Mesenchymal stem cell (in vitro differentiated cells and primary cell): ENCODE data around the gene TSSK2.

ENCODE experiments used
- DNase-seq: peaks from one replicate; pipeline ENCODE4 v3.0.0-alpha.2; 2013
- H2AFZ ChIP-seq: one replicate; pipeline ENCODE4 v1.6.1; 2013; ENCODE audit warnings: low read depth, mild to moderate bottlenecking, control low read depth, inconsistent platforms, low read length, moderate library complexity
- H2AK5ac ChIP-seq: 2 replicates; pipeline ENCODE4 v1.6.1; 2013; ENCODE audit warnings: low read length, moderate library complexity, mild to moderate bottlenecking, inconsistent platforms; ENCODE audit not compliant: severe bottlenecking
- H2BK120ac ChIP-seq: one replicate; pipeline ENCODE4 v1.6.1; 2013; ENCODE audit warnings: low read depth, mild to moderate bottlenecking, inconsistent platforms, low read length, moderate library complexity
- H2BK12ac ChIP-seq, 2 experiments: one replicate each; pipeline ENCODE4 v1.6.1; 2013; ENCODE audit warnings: inconsistent platforms in 2 of 2, low read length in 2 of 2, mild to moderate bottlenecking in 2 of 2, moderate library complexity in 2 of 2, control low read depth in 1 of 2
- H2BK15ac ChIP-seq: one replicate; pipeline ENCODE4 v1.6.1; 2013; ENCODE audit warnings: mild to moderate bottlenecking, low read depth, inconsistent platforms; ENCODE audit not compliant: poor library complexity, severe bottlenecking
- H2BK5ac ChIP-seq: 2 replicates; pipeline ENCODE4 v1.6.1; 2013; ENCODE audit warnings: low read depth, mild to moderate bottlenecking, low read length, control low read depth, inconsistent platforms; ENCODE audit not compliant: poor library complexity, severe bottlenecking
- H3K14ac ChIP-seq, 2 experiments: one replicate each; pipeline ENCODE4 v1.6.1; 2013; ENCODE audit warnings: inconsistent platforms in 2 of 2, low read length in 2 of 2, control low read depth in 1 of 2, mild to moderate bottlenecking in 1 of 2, moderate library complexity in 1 of 2
- H3K18ac ChIP-seq, 2 experiments: one replicate each; pipeline ENCODE4 v1.6.1; 2013; ENCODE audit warnings: inconsistent platforms in 2 of 2, low read length in 2 of 2, control low read depth in 1 of 2, low read depth in 1 of 2, mild to moderate bottlenecking in 1 of 2
- H3K23ac ChIP-seq, 2 experiments: one replicate each; pipeline ENCODE4 v1.6.1; 2013; ENCODE audit warnings: inconsistent platforms in 2 of 2, low read length in 2 of 2, mild to moderate bottlenecking in 2 of 2, moderate library complexity in 2 of 2, control low read depth in 1 of 2
- H3K27ac ChIP-seq: 2 replicates; pipeline ENCODE4 v1.5.1; 2013; ENCODE audit warnings: mild to moderate bottlenecking, moderate library complexity, low read length, control low read depth, inconsistent platforms; ENCODE audit not compliant: poor library complexity, severe bottlenecking
- H3K27me3 ChIP-seq, 2 experiments: 2 replicates each; pipeline versions ENCODE4 v1.6.1 to v1.7.0; 2013; ENCODE audit warnings: low read length in 2 of 2, mild to moderate bottlenecking in 2 of 2, moderate library complexity in 2 of 2, control low read depth in 1 of 2, inconsistent platforms in 1 of 2; ENCODE audit not compliant: control insufficient read depth in 1 of 2, insufficient read depth in 1 of 2
- H3K36me3 ChIP-seq, 2 experiments: 2 replicates each; pipeline versions ENCODE4 v1.6.1 to v1.7.0; 2013; ENCODE audit warnings: low read length in 2 of 2, control low read depth in 1 of 2, inconsistent platforms in 1 of 2, low read depth in 1 of 2, mild to moderate bottlenecking in 1 of 2; ENCODE audit not compliant: insufficient read depth in 2 of 2, control insufficient read depth in 1 of 2
- H3K4ac ChIP-seq, 2 experiments: one replicate each; pipeline ENCODE4 v1.6.1; 2013; ENCODE audit warnings: inconsistent platforms in 2 of 2, low read length in 2 of 2, mild to moderate bottlenecking in 2 of 2, moderate library complexity in 2 of 2, control low read depth in 1 of 2, low read depth in 1 of 2
- H3K4me1 ChIP-seq: 2 replicates; pipeline ENCODE4 v1.6.1; 2013; ENCODE audit warnings: low read depth, low read length, control low read depth; ENCODE audit not compliant: control insufficient read depth, insufficient read depth
- H3K4me2 ChIP-seq: 2 replicates; pipeline ENCODE4 v1.6.1; 2013; ENCODE audit warnings: low read length, mild to moderate bottlenecking, inconsistent platforms; ENCODE audit not compliant: poor library complexity, severe bottlenecking
- H3K4me3 ChIP-seq, 2 experiments: 2 replicates each; pipeline versions ENCODE4 v1.5.1 to v1.7.0; 2013; ENCODE audit warnings: low read length in 2 of 2, mild to moderate bottlenecking in 2 of 2, control low read depth in 1 of 2, low read depth in 1 of 2; ENCODE audit not compliant: insufficient read depth in 1 of 2
- H3K79me1 ChIP-seq: replicated peaks from 2 replicates; pipeline ENCODE4 v1.6.1; 2013; ENCODE audit warnings: mild to moderate bottlenecking, control low read depth, low read length, inconsistent platforms; ENCODE audit not compliant: poor library complexity, severe bottlenecking
- H3K9ac ChIP-seq: 2 replicates; pipeline ENCODE4 v1.7.0; 2013; ENCODE audit warnings: mild to moderate bottlenecking, low read length, moderate library complexity
- H3K9me3 ChIP-seq: 2 replicates; pipeline ENCODE4 v1.7.0; 2013; ENCODE audit warnings: mild to moderate bottlenecking, low read length; ENCODE audit not compliant: control insufficient read depth
- H4K8ac ChIP-seq: one replicate; pipeline ENCODE4 v1.6.1; 2013; ENCODE audit warnings: inconsistent platforms, mild to moderate bottlenecking, low read length, moderate library complexity
- H4K91ac ChIP-seq: one replicate; pipeline ENCODE4 v1.6.1; 2013; ENCODE audit warnings: mild to moderate bottlenecking, low read length, inconsistent platforms
- WGBS: methylation state at CpG from one replicate; pipeline ENCODE4 v1.1.7; 2013; ENCODE audit warnings: mixed read lengths; 5-methylcytosine and 5-hydroxymethylcytosine counted together

Gene TSSK2

DNA sequence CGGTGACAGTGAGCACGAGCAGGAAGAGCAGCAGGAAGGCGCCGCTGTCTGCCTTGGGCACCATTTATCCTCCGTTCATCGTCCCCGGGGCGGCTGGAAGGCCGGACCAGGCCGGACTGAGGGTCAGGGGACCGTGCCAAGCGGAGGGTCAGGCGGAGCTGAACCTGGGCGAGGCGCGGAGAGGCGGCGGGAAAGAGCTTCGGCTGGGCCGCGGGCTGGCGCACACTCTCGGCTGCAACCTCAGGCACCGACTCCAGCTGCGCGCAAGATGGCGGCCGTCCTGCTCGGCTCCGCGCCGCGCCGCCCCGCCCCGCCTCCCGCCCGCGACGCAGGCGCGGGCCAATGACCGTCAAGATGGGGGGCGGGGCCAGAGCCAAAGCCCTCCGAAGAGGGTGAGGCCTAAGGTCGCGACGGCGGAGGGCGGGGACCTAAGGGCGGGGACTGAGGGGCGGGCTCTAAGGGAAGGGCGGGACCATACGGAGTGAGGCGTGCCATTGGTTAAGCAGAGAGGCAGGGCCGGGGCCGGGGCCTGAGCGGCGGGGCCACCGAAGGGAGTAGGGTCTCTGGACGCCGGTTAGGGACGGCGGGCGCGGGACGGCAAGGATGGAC is 8.9 kb upstream of the TSSK2 start, which contains the start of gene DGCR2:
Gene DGCR2, minus strand, starts transcription at position 270 of the 609 bp plus-strand sequence. Its CDS starts 206 bp downstream, at position 64.
- Histone ChIP-seq H3K27ac (peak within 1 kb of the TSS; percentile 60), H2BK12ac (peak within 1 kb of the TSS in 1 of 2 experiments; percentile 39), H2BK5ac (peak within 1 kb of the TSS; percentile 48), H3K23ac (peak within 1 kb of the TSS in 1 of 2 experiments; percentile 99), H3K4me2 (peak within 1 kb of the TSS; percentile 96), H4K8ac (peak within 1 kb of the TSS; percentile 95), H2BK120ac (no peak within 1 kb of the TSS), H3K4ac (peak within 1 kb of the TSS in 1 of 2 experiments; percentile 90), H3K36me3 (peaks cover 3 to 12% of the 10 kb centered on the region in 2 experiments), H3K79me1 (peaks cover 11% of the 10 kb centered on the region), H3K9ac (peak within 1 kb of the TSS; percentile 93), H2AK5ac (no peak within 1 kb of the TSS), H2BK15ac (peak within 1 kb of the TSS; percentile 21), H3K18ac (peak within 1 kb of the TSS; percentile 93 to 98), H3K27me3 (peaks cover 0 to 4% of the 10 kb centered on the region in 2 experiments), H3K14ac (peak within 1 kb of the TSS in 1 of 2 experiments; percentile 99), H3K4me1 (peaks cover 23% of the 10 kb centered on the region), H4K91ac (peak within 1 kb of the TSS; percentile 78), H3K4me3 (peak within 1 kb of the TSS; percentile 96 to 97), H3K9me3 (no peaks in the 10 kb centered on the region), H2AFZ (peak within 1 kb of the TSS; percentile 100)
- DNase-seq: peak; percentile 95
- under 1% methylated on average over 62 of the region's 67 CpGs for WGBS

GRCh38 chr22:19122752-19123492 is 8.2 kb upstream of the TSSK2 start:
- WGBS: 20% methylated on average over 27 of the region's 27 CpGs
- H3K79me1 ChIP-seq: peaks cover 11% of the 10 kb centered on the region

DNA sequence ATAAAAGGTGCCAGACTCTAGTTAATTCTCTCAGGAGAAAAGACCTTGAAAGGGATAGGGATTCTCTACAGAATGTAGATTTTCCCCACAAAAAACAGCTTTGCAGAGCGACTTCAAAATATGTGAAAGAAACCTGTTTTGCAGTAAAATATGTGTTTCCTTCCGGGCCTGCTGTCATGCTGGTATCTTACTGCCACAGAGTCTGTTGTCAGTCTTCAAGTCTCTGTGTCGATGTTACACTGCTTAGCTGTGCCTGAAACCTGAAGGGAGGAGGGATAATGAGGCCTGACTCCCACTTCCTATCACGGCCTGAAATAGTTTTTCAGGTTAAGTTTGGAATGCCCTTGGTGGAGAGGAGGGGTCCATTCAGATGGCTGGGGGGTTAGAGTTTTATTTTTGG is 7.2 kb upstream of the TSSK2 start:
- WGBS: 88% methylated on average over 4 of the region's 4 CpGs
- H3K9me3 ChIP-seq: no peaks in the 10 kb centered on the region

More at GRCh38 chr22:19122752-19123492, 8.2 kb upstream of the TSSK2 start:
- H2BK12ac ChIP-seq: peak overlapping the region in 1 of 2 experiments; percentile 39
- peak overlapping the region; percentile 36 for H2AFZ ChIP-seq
- H3K18ac ChIP-seq: peak overlapping the region in 1 of 2 experiments; percentile 49
- H3K23ac ChIP-seq: peak overlapping the region in 1 of 2 experiments; percentile 28
- DNase-seq: no peak
- H3K4me3 ChIP-seq: peak overlapping the region; percentile 61 to 73
- H2BK120ac ChIP-seq: no peak overlapping the region
- no peak overlapping the region for H4K91ac ChIP-seq
- H3K4ac ChIP-seq: no peak overlapping the region
- peak overlapping the region; percentile 96 for H3K4me2 ChIP-seq
- H3K27ac ChIP-seq: no peak overlapping the region
- H3K27me3 ChIP-seq: peaks cover 0 to 4% of the 10 kb centered on the region in 2 experiments
- H4K8ac ChIP-seq: peak overlapping the region; percentile 46
- no peak overlapping the region for H2BK5ac ChIP-seq
- H3K9ac ChIP-seq: peak overlapping the region; percentile 73
- no peak overlapping the region for H2AK5ac ChIP-seq
- peak overlapping the region in 1 of 2 experiments; percentile 44 for H3K14ac ChIP-seq
- no peak overlapping the region for H2BK15ac ChIP-seq
- peaks cover 3 to 11% of the 10 kb centered on the region in 2 experiments for H3K36me3 ChIP-seq
- peaks cover 22% of the 10 kb centered on the region for H3K4me1 ChIP-seq
- no peaks in the 10 kb centered on the region for H3K9me3 ChIP-seq

DNA sequence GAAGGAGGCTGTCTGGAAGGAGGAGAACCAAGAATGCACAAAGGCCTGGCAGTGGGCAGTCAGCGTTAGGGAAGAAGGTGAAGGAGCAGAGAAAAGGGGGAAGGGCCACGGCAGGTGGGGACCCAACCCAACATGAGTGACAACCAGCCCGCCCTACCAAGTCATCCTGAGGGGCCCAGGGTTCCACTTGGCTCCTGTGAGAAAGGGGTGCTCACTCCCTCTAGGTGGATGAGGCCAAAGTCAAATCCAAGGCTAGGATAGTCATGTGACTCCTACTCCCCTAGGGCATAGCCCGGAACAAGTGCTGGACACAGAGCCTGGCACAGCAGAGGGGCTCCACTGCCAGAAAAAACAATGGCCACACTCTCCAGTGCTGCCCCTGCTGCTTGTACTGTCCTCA is 6.7 kb upstream of the TSSK2 start:
- H3K9me3 ChIP-seq: no peaks in the 10 kb centered on the region
- no peak overlapping the region for H2BK15ac ChIP-seq
- no peak overlapping the region for H4K91ac ChIP-seq
- DNase-seq: no peak
- H2BK12ac ChIP-seq: no peak overlapping the region
- H3K27me3 ChIP-seq: peaks cover 0 to 4% of the 10 kb centered on the region in 2 experiments
- H3K36me3 ChIP-seq: peaks cover 3 to 8% of the 10 kb centered on the region in 2 experiments
- H2BK5ac ChIP-seq: no peak overlapping the region
- H3K4ac ChIP-seq: no peak overlapping the region
- H3K14ac ChIP-seq: no peak overlapping the region
- no peak overlapping the region for H3K27ac ChIP-seq
- H3K4me1 ChIP-seq: peaks cover 18% of the 10 kb centered on the region
- peaks cover 5% of the 10 kb centered on the region for H3K79me1 ChIP-seq
- no peak overlapping the region for H3K9ac ChIP-seq
- H3K18ac ChIP-seq: no peak overlapping the region
- no peak overlapping the region for H2AFZ ChIP-seq
- H2BK120ac ChIP-seq: no peak overlapping the region
- no peak overlapping the region for H4K8ac ChIP-seq
- H2AK5ac ChIP-seq: no peak overlapping the region
- H3K4me2 ChIP-seq: no peak overlapping the region
- no peak overlapping the region for H3K23ac ChIP-seq
- 95% methylated on average over 4 of the region's 4 CpGs for whole genome bisulfite sequencing
- H3K4me3 ChIP-seq: no peak overlapping the region

More for the DNA sequence above, 7.2 kb upstream of the TSSK2 start:
- Histone ChIP-seq H3K27ac (no peak overlapping the region), H3K18ac (no peak overlapping the region), H3K9ac (no peak overlapping the region), H3K4me3 (no peak overlapping the region), H3K36me3 (peaks cover 3 to 8% of the 10 kb centered on the region in 2 experiments), H3K79me1 (peaks cover 7% of the 10 kb centered on the region), H3K4me2 (no peak overlapping the region), H3K27me3 (peaks cover 0 to 4% of the 10 kb centered on the region in 2 experiments), H2BK5ac (no peak overlapping the region), H2BK15ac (no peak overlapping the region), H4K8ac (no peak overlapping the region), H3K14ac (no peak overlapping the region), H3K4ac (no peak overlapping the region), H4K91ac (no peak overlapping the region), H2BK12ac (no peak overlapping the region), H2AK5ac (no peak overlapping the region), H3K4me1 (peaks cover 19% of the 10 kb centered on the region), H3K23ac (no peak overlapping the region), H2AFZ (no peak overlapping the region), H2BK120ac (no peak overlapping the region)
- no peak for DNase-seq
